GM21825 (cell line): Measurements from ENCODE around the gene KRT85.
"Not testable (repeated sequence)": the region's sequence is repeated elsewhere in the genome, so short reads cannot be mapped to it uniquely, and the experiment has no call there.

ENCODE experiments used
- ATAC-seq: cut with Tn5 transposase; IDR thresholded peaks from one replicate; pipeline ENCODE4 v1.9.1; 2021; ENCODE audit warnings: mild to moderate bottlenecking, moderate library complexity; ENCODE audit not compliant: unreplicated experiment

KRT85 gene

GRCh38 chr12:52327830-52328500 lies 39.3 kb downstream of the KRT85 start:
- no peak for ATAC-seq

DNA sequence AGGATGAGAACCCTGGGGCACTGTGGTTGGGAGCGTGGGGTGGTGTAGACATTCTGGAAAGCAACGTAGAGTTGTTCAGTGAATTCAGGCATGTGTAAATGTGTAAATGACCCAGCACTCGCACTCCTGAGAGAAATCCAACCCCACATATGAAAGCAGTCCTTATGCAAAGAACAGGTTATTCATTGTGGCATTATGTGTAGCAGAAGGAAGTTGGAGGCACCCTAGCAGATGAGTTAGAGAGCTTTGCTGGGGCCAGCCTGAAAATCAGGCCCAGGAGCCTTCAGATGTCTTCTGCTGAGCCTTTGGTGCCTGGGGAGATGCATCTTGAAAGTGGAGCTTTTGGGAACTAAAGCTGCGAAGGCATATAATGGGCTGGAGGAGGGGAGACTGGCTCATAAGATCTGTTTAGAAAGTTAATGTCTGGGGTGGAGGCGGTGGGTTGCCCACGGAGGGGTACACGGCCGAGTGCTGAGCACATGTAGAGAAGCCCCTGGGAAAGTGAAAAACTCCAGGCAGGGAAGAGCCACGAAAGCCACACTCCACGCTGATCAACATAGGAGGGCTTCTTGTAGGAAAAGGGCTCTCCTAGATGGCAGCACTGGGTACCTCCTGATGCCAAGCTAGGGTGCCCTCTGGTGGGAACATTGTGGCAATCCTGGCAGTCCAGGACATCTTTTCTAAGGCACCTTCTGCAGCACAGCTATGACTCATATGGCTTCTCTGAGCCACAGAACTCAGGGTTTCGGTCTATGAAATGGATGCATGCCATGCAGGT lies 40.0 kb downstream of the KRT85 start:
- ATAC-seq: peak; percentile 92

GRCh38 chr12:52324153-52324444 lies 43.2 kb downstream of the KRT85 start:
- ATAC-seq: no peak

DNA sequence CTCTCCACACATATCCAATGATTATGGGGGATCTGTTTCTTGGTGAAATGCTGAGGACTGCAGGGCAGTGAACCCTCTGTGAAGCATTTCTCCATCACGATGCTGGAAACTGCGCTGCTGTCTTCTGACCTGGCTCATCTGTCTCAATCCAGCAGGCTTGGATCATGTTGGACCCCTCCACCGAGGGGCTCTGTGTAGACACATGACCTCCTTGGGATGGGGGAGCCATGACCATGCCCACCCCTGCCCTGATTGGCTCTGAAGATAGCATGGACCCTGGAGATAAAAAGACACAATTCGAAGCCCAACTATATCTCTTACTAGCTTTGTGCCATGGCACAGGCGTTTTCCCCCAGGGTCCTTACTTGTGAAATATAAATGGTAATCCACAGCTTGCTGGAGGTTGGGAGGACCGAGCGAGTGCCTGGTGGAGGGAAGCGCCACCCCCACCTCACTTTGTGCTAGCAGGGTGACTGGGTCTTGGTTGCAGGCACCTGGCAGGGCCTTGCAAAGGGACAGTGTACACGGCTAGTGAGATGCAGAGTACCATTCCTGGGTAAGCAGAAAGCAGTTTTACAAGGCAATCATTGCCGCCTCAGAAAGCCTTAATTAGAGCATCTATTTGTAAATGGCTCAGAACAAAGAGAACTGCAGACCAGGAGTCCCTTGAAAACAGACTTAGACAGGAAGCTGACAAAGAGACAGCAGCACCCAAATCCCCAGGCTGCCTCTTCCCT lies 43.7 kb downstream of the KRT85 start:
- ATAC-seq: no peak

DNA sequence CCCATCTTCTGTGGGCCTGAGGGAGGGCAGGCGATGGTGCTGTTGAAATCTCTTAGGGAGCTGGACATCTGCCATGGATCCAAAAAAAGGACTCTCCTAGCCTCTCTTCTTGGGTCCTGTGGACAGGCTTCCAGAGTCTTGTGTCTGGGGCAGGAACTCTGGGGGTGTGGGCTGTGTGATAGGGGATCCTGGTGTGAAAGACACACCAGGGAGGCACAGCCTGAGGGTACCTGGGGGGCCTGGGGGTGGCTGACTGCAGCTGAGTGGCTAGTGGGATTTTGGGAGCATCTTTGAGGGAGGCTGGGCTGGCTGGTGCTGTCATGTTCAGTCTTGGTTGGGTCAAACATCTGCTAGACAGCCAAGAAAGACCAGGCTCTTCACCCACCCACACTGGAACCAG lies 44.3 kb downstream of the KRT85 start:
- no peak for ATAC-seq

DNA sequence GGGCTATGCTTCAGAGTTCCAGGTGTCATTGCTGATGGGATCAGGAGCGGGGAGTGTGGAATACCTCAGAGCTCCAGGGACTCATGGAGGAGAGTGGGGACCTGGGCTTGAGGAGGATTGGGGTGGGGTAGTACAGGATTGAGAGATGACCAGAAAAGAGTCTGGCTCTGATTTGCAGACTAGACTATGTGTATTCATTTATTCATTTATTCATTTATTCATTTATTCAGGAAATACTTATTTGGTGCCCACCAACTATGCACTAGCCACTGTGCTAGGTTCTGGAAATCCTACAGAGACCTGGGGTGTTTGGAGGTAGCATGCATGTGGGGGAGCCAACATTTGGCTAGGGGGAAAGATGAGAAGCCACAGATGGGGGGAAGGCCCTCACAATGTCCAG lies 45.2 kb downstream of the KRT85 start:
- no peak for ATAC-seq

- no peak for ATAC-seq
Observed at GRCh38 chr12:52321418-52321817, 45.9 kb downstream of the KRT85 start.

DNA sequence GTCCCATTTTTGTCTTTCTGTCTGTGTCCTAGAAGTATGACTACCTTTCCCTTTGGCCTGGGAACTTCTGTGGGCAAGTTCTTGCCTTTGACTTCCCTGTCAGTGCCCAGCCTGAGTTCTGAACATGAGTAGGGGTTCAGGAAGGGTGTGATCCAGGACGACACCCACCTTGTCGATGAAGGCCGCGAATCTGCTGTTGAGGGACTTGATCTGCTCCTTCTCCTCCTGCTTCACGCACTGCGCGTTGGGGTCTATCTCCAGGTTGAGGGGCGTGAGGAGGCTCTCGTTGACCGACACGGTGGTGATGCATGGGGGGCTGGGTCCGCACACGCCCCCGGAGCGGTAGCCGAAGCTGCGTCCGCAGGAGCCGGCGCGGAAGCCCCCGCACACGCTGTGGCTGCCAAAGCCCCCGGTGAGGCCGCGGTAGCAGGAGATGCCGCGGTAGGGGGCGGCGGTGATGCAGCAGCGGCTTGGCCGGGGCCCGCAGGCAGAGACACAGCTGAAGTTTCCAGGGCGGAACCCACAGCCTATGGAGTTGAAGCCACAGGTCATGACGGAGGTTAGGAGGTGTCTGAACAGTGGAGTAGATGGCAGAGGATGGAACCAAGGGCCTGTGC lies 46.4 kb downstream of the KRT85 start, which contains the start of gene KRT83:
Gene KRT83 (minus strand): TSS at position 615 of the 617 bp plus-strand sequence. CDS start 63 bp downstream, at position 552.
- no peak for ATAC-seq

DNA sequence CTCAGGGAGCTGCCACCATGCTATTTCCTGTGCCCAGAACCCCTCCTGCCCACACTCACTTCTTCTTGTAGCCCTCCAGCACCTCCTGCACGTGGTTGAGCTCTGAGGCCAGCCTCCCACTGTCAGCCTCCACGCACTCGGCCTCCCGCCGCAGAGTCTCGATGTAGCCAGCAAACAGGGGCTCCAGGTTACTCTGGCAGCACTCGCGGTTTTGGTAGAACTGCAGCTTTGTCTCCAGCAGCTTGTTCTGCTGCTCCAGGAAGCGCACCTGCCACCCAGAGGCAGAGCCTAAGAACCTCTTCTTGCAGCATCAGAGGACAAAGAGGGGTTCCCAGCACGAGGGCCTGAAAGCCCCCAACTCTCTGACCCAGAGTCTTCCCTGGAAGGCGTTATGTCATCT lies 48.2 kb downstream of the KRT85 start:
- ATAC-seq: no peak

- no peak for ATAC-seq
Observed at GRCh38 chr12:52318241-52318990, 48.9 kb downstream of the KRT85 start.

- ATAC-seq: no peak
Observed at GRCh38 chr12:52317468-52318052, 49.7 kb downstream of the KRT85 start.

DNA sequence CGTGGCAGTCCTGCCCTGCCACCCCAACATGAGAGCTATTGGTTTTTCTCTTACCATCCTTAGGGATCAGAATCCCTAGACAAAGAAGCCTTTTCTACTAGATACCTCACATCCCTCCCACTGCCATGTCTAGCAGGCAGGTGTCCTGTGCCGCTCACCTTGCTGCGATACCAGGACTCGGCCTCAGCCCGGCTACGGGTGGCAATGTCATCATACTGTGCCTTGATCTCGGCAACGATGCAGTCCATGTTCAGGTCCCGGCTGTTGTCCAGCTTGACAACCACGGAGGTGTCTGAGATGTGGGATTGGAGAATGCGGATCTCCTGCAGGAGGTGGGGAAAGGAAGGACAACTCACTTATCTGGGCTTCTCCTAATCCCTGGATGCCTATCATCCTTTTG lies 50.6 kb downstream of the KRT85 start:
- no peak for ATAC-seq

- no peak for ATAC-seq
Observed at GRCh38 chr12:52316290-52316689, 51.0 kb downstream of the KRT85 start.

GRCh38 chr12:52315721-52316120 lies 51.6 kb downstream of the KRT85 start:
- ATAC-seq: not testable (repeated sequence)

GRCh38 chr12:52314511-52314910 lies 52.8 kb downstream of the KRT85 start:
- ATAC-seq: no peak

DNA sequence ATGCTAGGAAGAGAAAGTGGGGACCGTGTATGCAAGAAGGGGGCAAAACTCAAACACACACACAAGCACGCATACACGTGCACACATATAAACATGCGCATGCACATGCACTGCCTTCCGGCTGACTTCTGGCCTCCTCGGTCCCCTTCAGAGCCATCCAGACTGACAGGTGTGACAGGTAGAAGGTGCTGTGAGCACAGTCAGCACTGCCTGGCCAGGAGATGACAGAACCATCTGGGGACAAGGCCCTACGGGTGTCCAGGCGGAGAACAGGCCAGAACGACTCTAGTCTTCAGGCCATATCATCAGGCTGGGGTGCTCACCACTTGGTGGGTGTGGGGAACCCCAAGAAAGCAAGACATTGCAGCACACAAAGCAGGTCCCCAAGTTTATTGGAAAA lies 53.4 kb downstream of the KRT85 start:
- no peak for ATAC-seq

DNA sequence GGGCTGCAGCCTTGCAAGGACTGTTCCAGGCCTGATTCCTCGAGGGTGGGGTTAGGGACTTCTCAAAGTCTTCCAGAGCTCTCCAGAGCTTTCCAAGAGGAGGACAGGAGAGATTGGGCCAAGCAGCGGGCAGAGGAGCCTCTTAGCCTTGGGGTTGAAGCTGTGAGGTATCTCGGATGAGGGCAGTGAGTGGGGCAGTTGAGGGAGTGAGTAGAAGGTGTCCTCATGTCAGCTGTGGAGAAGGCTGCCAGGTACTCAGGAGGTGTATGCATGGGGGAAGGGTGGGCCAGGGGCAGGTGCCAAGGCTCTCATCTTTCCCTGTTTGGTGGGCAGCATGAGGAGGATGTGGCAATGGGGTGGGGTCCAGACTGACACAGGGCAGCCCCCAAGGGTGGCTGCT lies 53.8 kb downstream of the KRT85 start:
- no peak for ATAC-seq

DNA sequence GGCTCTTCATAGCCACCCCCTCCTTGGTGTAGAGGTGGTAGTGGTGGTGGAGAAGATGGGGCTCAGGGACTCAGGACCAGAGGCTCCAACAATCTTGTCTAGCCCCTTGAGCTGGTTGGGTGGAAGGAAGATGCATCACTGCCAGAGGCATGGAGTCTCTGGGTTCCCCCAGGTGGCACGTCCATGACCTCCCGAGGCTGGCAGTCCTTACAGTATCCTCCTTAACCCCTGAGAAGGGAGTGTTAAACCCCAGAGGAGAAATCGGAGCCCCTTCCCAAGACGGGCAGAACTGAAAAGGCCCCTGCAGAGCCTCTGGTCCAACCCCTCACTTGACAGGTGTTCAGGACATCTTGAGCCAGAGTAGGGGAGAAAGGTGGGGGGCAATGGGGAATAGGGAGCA lies 55.2 kb downstream of the KRT85 start:
- no peak for ATAC-seq

- ATAC-seq: no peak
Observed at GRCh38 chr12:52311285-52311648, 56.0 kb downstream of the KRT85 start.

- no peak for ATAC-seq
Observed at GRCh38 chr12:52310622-52311284, 56.5 kb downstream of the KRT85 start.
